ENCODE measurements around the gene S100A2. TPM values are rescaled to one million over a fixed set of nuclear protein-coding genes. Genes with fewer than 3 reads are reported as not detected.
A peak's percentile ranks its signal among the peaks of the same experiment; 100 is the strongest.
"Not testable (repeated sequence)": the region's sequence is repeated elsewhere in the genome, so short reads cannot be mapped to it uniquely, and the experiment has no call there.

The S100A2 gene
- total RNA-seq, 1 experiment from 2014 or later, result 5.3 TPM

DNA sequence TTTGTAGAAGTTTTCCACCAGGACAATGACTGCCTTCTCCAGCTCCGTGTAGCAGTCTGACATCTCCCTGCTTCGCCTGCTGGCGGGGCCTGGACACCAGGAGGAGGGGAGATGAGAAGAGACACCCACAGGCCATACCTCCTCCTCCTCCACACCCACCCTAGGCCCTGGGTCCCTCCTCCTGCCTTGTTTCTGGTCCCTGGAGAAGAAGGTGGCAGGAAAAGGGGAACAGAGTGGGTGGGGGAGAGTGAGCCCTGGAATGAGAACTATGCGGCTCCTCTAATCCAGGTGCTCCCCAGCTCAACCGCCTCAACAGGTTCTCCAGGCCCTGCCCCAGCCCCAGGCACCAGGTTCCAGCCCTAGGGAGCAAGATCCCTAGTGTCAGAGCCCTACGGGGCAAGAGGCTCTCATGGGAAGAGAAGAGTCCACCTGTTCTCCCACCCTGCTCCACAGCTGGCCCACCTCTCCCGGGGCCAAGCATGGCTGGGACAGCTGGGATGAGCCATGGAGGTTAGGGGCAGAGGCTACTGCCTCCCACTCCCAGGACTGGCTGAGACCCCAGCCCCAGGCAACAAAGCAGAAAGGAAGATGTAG lies 42.5 kb upstream of the S100A2 start:
- Histone ChIP-seq H3K27me3 (replicated peaks) (no peaks in the 10 kb centered on the region), H3K9me3 (replicated peaks) (no peaks in the 10 kb centered on the region), H3K4me1 (replicated peaks) (peaks cover 46% of the 10 kb centered on the region), H3K36me3 (peaks cover 19% of the 10 kb centered on the region), H3K4me3 (peak overlapping the region; percentile 34), H3K27ac (peak overlapping the region; percentile 77)
- DNase-seq (ENCODE audit: low read depth in 1 of 2, low spot score in 2 of 2), result peak in 1 of 2 experiments; percentile 25

- H3K9me3 ChIP-seq (replicated peaks), result no peaks in the 10 kb centered on the region
- no peak for DNase-seq (ENCODE audit: low read depth in 1 of 2, low spot score in 2 of 2)
- H3K36me3 ChIP-seq, result peaks cover 19% of the 10 kb centered on the region
- H3K27ac ChIP-seq, result no peak overlapping the region
- no peaks in the 10 kb centered on the region for H3K27me3 ChIP-seq (replicated peaks)
- peaks cover 41% of the 10 kb centered on the region for H3K4me1 ChIP-seq (replicated peaks)
- H3K4me3 ChIP-seq, result no peak overlapping the region
Observed at GRCh38 chr1:153607381-153607780, 41.7 kb upstream of the S100A2 start.

DNA sequence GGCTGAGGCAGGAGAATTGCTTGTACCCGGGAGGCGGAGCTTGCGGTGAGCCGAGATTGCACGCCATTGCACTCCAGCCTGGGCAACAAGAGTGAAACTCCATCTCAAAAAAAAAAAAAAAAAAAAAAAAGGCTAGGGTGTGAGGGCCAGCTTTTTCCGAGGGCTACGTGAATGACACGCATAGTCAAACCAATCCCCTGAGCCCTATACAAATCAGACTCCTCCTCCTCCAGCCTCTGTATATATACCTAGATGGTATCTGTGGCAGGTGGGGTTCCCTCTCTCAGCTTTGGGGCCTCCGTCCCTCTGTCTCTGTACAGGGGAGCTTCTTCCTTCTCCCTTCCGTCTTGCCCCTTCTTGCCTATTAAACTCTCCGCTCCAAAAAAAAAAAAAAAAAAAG lies 40.5 kb upstream of the S100A2 start:
- no peak for DNase-seq (ENCODE audit: low read depth in 1 of 2, low spot score in 2 of 2)
- Histone ChIP-seq H3K4me3 (no peak overlapping the region), H3K4me1 (replicated peaks) (peaks cover 31% of the 10 kb centered on the region), H3K27me3 (replicated peaks) (no peaks in the 10 kb centered on the region), H3K36me3 (peaks cover 19% of the 10 kb centered on the region), H3K27ac (no peak overlapping the region), H3K9me3 (replicated peaks) (no peaks in the 10 kb centered on the region)

- Histone ChIP-seq H3K4me3 (no peak overlapping the region), H3K36me3 (peaks cover 13% of the 10 kb centered on the region), H3K4me1 (replicated peaks) (no peaks in the 10 kb centered on the region; the same call in none of the 2 replicates), H3K27ac (no peak overlapping the region), H3K9me3 (replicated peaks) (no peaks in the 10 kb centered on the region), H3K27me3 (replicated peaks) (no peaks in the 10 kb centered on the region)
- no peak for DNase-seq (ENCODE audit: low read depth in 1 of 2, low spot score in 2 of 2)
Observed at GRCh38 chr1:153602749-153603148, 37.1 kb upstream of the S100A2 start.

DNA sequence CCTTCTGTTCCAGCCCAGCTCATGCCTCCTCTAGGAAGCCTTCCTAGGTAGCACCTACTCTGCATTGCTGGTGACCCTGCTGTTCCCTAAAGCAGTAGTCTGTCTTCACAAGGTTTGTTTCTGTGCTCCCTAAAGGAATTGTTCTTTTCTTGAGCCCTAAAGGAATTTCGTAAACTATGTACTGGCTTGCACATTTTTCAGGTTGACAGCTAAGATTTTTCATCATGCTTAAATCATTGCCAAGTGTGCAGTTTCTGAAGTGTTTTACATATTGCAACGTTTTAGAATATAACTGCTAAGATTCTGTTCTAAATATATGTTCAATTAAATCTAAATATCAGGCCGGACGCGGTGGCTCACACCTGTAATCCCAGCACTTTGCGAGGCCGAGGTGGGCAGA lies 34.2 kb upstream of the S100A2 start:
- Histone ChIP-seq H3K4me1 (replicated peaks) (no peaks in the 10 kb centered on the region), H3K27me3 (replicated peaks) (no peaks in the 10 kb centered on the region), H3K9me3 (replicated peaks) (no peaks in the 10 kb centered on the region), H3K27ac (no peak overlapping the region), H3K36me3 (no peaks in the 10 kb centered on the region), H3K4me3 (no peak overlapping the region)
- DNase-seq (ENCODE audit: low read depth in 1 of 2, low spot score in 2 of 2), result no peak

- H3K27ac ChIP-seq, result no peak overlapping the region
- no peaks in the 10 kb centered on the region for H3K4me1 ChIP-seq (replicated peaks)
- H3K4me3 ChIP-seq, result no peak overlapping the region
- no peaks in the 10 kb centered on the region for H3K36me3 ChIP-seq
- no peaks in the 10 kb centered on the region for H3K9me3 ChIP-seq (replicated peaks)
- no peaks in the 10 kb centered on the region for H3K27me3 ChIP-seq (replicated peaks)
- no peak for DNase-seq (ENCODE audit: low read depth in 1 of 2, low spot score in 2 of 2)
Observed at GRCh38 chr1:153598309-153599172, 32.9 kb upstream of the S100A2 start.

DNA sequence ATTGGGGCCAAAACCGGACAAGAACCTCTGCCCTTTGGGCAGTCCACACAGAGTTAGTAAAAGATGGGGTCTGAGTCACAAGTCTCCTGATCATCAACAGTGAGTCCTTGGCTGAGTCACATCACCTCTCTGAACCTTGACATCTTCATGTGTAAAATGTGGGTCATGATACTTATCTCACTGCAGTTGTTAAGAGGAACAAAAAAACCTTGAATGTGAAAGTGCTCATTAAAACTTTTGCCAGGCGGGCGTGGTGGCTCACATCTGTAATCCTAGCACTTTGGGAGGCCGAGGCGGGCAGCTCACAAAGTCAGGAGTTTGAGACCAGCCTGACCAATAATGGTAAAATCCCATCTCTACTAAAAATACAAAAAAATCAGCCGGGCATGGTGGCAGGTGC lies 31.6 kb upstream of the S100A2 start:
- Histone ChIP-seq H3K4me1 (replicated peaks) (no peaks in the 10 kb centered on the region), H3K9me3 (replicated peaks) (no peaks in the 10 kb centered on the region), H3K36me3 (no peaks in the 10 kb centered on the region), H3K27me3 (replicated peaks) (no peaks in the 10 kb centered on the region), H3K27ac (no peak overlapping the region), H3K4me3 (no peak overlapping the region)
- no peak for DNase-seq (ENCODE audit: low read depth in 1 of 2, low spot score in 2 of 2)

DNA sequence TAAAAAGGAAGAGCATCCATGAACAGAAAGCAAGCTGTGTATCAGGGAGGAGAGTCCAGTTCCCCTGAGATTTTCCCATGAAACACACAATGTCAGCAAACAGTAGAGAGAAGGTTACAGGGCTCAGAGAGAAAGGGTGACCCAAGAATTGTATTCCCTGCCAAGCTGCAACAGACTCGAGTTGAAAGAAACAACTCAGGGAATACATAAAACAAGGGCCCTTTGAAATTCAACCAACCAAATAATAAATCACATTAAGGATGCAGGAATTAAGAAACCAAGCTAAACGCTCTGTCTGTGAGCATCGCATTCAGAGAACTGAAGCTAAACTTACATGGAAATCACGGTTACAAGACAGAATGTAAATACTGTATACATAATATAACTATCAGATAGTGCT lies 27.1 kb upstream of the S100A2 start:
- no peaks in the 10 kb centered on the region for H3K4me1 ChIP-seq (replicated peaks)
- no peaks in the 10 kb centered on the region for H3K27me3 ChIP-seq (replicated peaks)
- no peaks in the 10 kb centered on the region for H3K36me3 ChIP-seq
- H3K27ac ChIP-seq, result no peak overlapping the region
- no peak for DNase-seq (ENCODE audit: low read depth in 1 of 2, low spot score in 2 of 2)
- no peak overlapping the region for H3K4me3 ChIP-seq
- no peaks in the 10 kb centered on the region for H3K9me3 ChIP-seq (replicated peaks)

DNA sequence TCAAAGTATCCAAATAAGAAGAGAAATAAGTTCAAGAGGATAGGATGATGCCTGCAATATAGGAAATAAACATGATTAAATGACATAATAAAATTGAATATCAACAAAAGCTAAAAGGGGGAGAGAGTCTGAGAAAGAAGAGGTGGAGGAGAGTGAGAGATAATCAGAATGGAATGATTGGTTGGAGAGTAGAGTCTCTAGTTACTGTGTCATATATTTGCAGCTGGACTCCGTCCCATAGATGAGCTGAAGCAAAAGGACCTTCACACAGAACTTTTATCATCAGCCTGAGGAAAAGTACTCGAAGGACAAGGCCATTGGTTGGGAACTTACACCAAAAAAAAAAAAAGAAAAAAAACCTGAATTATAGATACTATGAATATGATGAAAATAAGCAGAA lies 22.8 kb upstream of the S100A2 start:
- Histone ChIP-seq H3K9me3 (replicated peaks) (no peaks in the 10 kb centered on the region), H3K27ac (no peak overlapping the region), H3K4me1 (replicated peaks) (no peaks in the 10 kb centered on the region), H3K27me3 (replicated peaks) (no peaks in the 10 kb centered on the region), H3K4me3 (no peak overlapping the region), H3K36me3 (no peaks in the 10 kb centered on the region)
- DNase-seq (ENCODE audit: low read depth in 1 of 2, low spot score in 2 of 2), result no peak

DNA sequence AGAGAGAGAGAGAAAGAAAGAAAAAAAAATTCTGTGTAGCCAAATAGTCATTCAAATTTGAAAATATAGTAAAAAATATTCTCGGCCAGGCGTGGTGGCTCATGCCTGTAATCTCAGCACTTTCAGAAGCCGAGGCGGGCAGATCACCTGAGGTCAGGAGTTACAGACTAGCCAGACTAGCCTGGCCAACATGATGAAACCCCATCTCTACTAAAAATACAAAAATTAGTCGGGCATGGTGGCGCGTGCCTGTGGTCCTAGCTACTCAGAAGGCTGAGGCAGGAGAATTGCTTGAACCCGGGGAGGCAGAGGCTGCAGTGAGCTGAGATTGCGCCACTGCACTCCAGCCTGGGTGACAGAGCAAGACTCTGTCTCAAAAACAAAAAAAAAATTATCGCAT lies 22.4 kb upstream of the S100A2 start:
- not testable (repeated sequence) for H3K9me3 ChIP-seq (replicated peaks); H3K4me3 ChIP-seq; DNase-seq (ENCODE audit: low read depth in 1 of 2, low spot score in 2 of 2); H3K36me3 ChIP-seq; H3K27ac ChIP-seq; H3K4me1 ChIP-seq (replicated peaks); H3K27me3 ChIP-seq (replicated peaks)

DNA sequence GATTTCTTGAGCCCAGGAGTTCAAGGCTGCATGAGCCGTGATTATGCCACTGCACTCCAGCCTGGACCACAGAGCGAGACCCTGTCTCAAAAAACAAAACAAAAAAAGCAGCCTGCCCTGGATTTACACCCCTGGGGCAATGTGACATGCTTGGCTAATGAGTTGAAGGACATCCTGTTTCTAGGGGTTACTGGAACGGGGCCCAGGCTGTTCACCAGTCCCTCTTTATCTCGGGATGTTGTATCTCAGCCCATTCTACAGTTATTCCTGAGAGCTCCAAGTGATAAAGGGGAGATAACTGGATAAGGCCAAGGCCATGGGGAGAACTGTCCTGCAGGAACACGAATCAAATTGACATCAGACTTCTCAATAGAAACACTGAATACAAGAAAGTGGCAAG lies 21.7 kb upstream of the S100A2 start:
- Histone ChIP-seq H3K36me3 (no peaks in the 10 kb centered on the region), H3K4me1 (replicated peaks) (no peaks in the 10 kb centered on the region), H3K27ac (no peak overlapping the region), H3K9me3 (replicated peaks) (no peaks in the 10 kb centered on the region), H3K4me3 (no peak overlapping the region), H3K27me3 (replicated peaks) (no peaks in the 10 kb centered on the region)
- no peak for DNase-seq (ENCODE audit: low read depth in 1 of 2, low spot score in 2 of 2)

DNA sequence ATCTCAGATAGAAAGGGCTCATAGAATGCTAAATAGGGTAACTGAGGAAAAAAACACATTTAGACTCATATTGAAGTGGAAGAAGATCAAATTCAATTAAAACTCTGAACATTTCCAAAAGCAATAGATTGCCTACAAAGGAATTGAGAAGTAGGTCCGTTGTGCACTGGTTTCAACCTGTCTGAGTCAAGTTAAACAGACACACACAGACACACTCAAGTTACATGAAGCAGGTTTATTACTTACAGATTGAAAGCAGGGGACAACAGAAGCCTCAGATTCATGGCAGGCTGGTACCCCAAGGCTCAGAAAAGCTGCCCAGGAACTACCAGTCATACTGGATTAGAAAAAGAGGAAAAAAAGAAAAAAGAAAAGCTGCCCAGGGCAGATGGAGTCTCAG lies 20.7 kb upstream of the S100A2 start:
- no peak for DNase-seq (ENCODE audit: low read depth in 1 of 2, low spot score in 2 of 2)
- H3K4me3 ChIP-seq, result no peak overlapping the region
- no peaks in the 10 kb centered on the region for H3K27me3 ChIP-seq (replicated peaks)
- H3K9me3 ChIP-seq (replicated peaks), result no peaks in the 10 kb centered on the region
- H3K27ac ChIP-seq, result no peak overlapping the region
- H3K36me3 ChIP-seq, result no peaks in the 10 kb centered on the region
- no peaks in the 10 kb centered on the region for H3K4me1 ChIP-seq (replicated peaks)

GRCh38 chr1:153585006-153585405 lies 19.4 kb upstream of the S100A2 start:
- Histone ChIP-seq H3K27me3 (replicated peaks) (no peaks in the 10 kb centered on the region), H3K4me3 (no peak overlapping the region), H3K9me3 (replicated peaks) (no peaks in the 10 kb centered on the region), H3K27ac (no peak overlapping the region), H3K4me1 (replicated peaks) (no peaks in the 10 kb centered on the region), H3K36me3 (no peaks in the 10 kb centered on the region)
- no peak for DNase-seq (ENCODE audit: low read depth in 1 of 2, low spot score in 2 of 2)

GRCh38 chr1:153583976-153584375 lies 18.3 kb upstream of the S100A2 start:
- H3K4me1 ChIP-seq (replicated peaks), result peaks cover 3% of the 10 kb centered on the region
- no peaks in the 10 kb centered on the region for H3K9me3 ChIP-seq (replicated peaks)
- no peak for DNase-seq (ENCODE audit: low read depth in 1 of 2, low spot score in 2 of 2)
- H3K4me3 ChIP-seq, result no peak overlapping the region
- H3K36me3 ChIP-seq, result no peaks in the 10 kb centered on the region
- H3K27ac ChIP-seq, result no peak overlapping the region
- no peaks in the 10 kb centered on the region for H3K27me3 ChIP-seq (replicated peaks)
